Gastrocnemius medialis (tissue), 4 donors: ENCODE data around the gene HOXD10. TPM values are rescaled to one million over a fixed set of nuclear protein-coding genes. Genes with fewer than 3 reads are reported as not detected.

Source experiments
- ATAC-seq, 2 donors: fragments of 150-250 bp; one replicate each; pipeline ENCODE4 v1.9.1; 2016
- DNase-seq, 2 donors: peaks; one replicate each; pipeline ENCODE4 v3.0.0-alpha.2; 2019
- H3K27ac ChIP-seq, 4 donors: fragments of 200-600 bp; sonication (generic); 1 replicate in 1 of 4; 2 replicates in 3 of 4; pipeline ENCODE4 v1.5.1; 2016 to 2018; ENCODE audit warnings: mild to moderate bottlenecking in 2 of 4, moderate library complexity in 1 of 4
- H3K27me3 ChIP-seq, 3 donors: fragments of 200-600 bp; sonication (generic) in 2 of 3; 1 replicate in 1 of 3; 2 replicates in 2 of 3; pipeline versions ENCODE4 v1.5.1 to v1.6.0; 2016 to 2019; ENCODE audit warnings: mild to moderate bottlenecking in 1 of 3, moderate library complexity in 1 of 3
- H3K36me3 ChIP-seq, 2 donors: fragments of 200-600 bp; sonication (generic) in 1 of 2; one replicate each; pipeline ENCODE4 v1.5.1; 2017 to 2018
- H3K4me1 ChIP-seq, 2 donors: fragments of 200-600 bp; sonication (generic) in 1 of 2; one replicate each; pipeline ENCODE4 v1.5.1; 2016 to 2017; ENCODE audit warnings: mild to moderate bottlenecking in 2 of 2
- H3K4me3 ChIP-seq, 4 donors: fragments of 200-600 bp; sonication (generic) in 3 of 4; 1 replicate in 1 of 4; 2 replicates in 3 of 4; pipeline ENCODE4 v1.5.1; 2016 to 2019; ENCODE audit warnings: mild to moderate bottlenecking in 2 of 4
- H3K9me3 ChIP-seq, 3 donors: fragments of 200-600 bp; sonication (generic) in 2 of 3; 1 replicate in 1 of 3; 2 replicates in 2 of 3; pipeline ENCODE4 v1.5.1; 2016 to 2019
- POLR2A ChIP-seq, 2 donors: fragments of 450-650 bp; IDR thresholded peaks; one replicate each; pipeline ENCODE4 v1.6.1; 2017; ENCODE audit warnings: antibody characterized with exemption in 2 of 2, mild to moderate bottlenecking in 2 of 2, moderate library complexity in 2 of 2
- in situ Hi-C, 4 donors: fragments of 200-750 bp; cut with MboI; loops; one replicate each; pipeline versions ENCODE4 v1.15.0 to v1.8.0; 2017; ENCODE audit warnings: low sequenced_read_pairs in 4 of 4
- intact Hi-C: fragments of 100-400 bp; cut with DNase I; formaldehyde crosslinking; loops from one replicate; pipeline ENCODE4 v1.15.1; 2023; ENCODE audit warnings: low total_unique reads
- total RNA-seq, 4 donors: library from RNA; depleted of rRNA; stranded (reverse); fragments of >200 nt; gene quantifications; one replicate each; pipeline versions ENCODE4 v1.1.0 to v1.2.3, GENCODE V29; 2016
- TF ChIP-seq, protein P1 (sequence below), 5 experiments: fragments of 450-650 bp in 3 of 5; fragments of 200-600 bp in 2 of 5; sonication (generic) in 2 of 5; IDR thresholded peaks in 4 of 5; conservative IDR thresholded peaks in 1 of 5; 1 replicate in 4 of 5; 2 replicates in 1 of 5; pipeline ENCODE4 v1.5.1; 2016 to 2019; ENCODE audit warnings: antibody characterized with exemption in 5 of 5, mild to moderate bottlenecking in 3 of 5, moderate library complexity in 3 of 5

HOXD10 gene
- total RNA-seq, 4 donors from 2014 or later: 0.15 TPM; not detected in 3

DNA sequence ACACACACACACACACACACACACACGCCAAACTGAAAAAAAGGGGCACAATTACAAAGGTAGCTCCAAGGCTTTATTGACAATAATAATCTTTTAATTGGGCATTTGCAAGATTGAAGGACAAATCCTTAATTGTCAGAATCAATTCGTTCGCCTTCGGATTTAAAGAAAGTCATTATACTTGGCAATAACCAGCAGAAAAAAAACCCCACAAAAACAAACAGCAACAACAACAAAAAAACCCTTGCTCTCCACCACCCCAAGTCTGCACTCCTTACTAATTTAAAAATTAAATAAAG, 11.1 kb downstream of the HOXD10 start:
- no peaks in the 10 kb centered on the region for H3K9me3 ChIP-seq
- no peak overlapping the region for H3K4me3 ChIP-seq
- H3K4me1 ChIP-seq: peaks cover 6 to 7% of the 10 kb centered on the region in 2 donors
- intact Hi-C loops: loop anchor here (1.0 to 10.0 kb wide), 6 partner anchors 328 to 1017 kb away; no protein-coding TSS in a partner anchor
- in situ Hi-C loops: loop anchor here (5.0 to 25.0 kb wide), 8 partner anchors 325 to 1035 kb away; no protein-coding TSS in a partner anchor
- no peak for ATAC-seq
- TF ChIP-seq POLR2A (IDR thresholded peaks at IDR 0.05): no peak
- TF ChIP-seq, protein P1, sequence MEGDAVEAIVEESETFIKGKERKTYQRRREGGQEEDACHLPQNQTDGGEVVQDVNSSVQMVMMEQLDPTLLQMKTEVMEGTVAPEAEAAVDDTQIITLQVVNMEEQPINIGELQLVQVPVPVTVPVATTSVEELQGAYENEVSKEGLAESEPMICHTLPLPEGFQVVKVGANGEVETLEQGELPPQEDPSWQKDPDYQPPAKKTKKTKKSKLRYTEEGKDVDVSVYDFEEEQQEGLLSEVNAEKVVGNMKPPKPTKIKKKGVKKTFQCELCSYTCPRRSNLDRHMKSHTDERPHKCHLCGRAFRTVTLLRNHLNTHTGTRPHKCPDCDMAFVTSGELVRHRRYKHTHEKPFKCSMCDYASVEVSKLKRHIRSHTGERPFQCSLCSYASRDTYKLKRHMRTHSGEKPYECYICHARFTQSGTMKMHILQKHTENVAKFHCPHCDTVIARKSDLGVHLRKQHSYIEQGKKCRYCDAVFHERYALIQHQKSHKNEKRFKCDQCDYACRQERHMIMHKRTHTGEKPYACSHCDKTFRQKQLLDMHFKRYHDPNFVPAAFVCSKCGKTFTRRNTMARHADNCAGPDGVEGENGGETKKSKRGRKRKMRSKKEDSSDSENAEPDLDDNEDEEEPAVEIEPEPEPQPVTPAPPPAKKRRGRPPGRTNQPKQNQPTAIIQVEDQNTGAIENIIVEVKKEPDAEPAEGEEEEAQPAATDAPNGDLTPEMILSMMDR (IDR thresholded peaks at IDR 0.05 in 4 of 5, conservative IDR thresholded peaks at IDR 0.05 in 1 of 5): no peak
- H3K27ac ChIP-seq: peak overlapping the region in 3 of 4 donors; percentile 83 to 87 (median 85)
- H3K27me3 ChIP-seq: peaks cover 7 to 68% (median 51%) of the 10 kb centered on the region in 3 donors
- no peaks in the 10 kb centered on the region for H3K36me3 ChIP-seq
- no peak for DNase-seq

DNA sequence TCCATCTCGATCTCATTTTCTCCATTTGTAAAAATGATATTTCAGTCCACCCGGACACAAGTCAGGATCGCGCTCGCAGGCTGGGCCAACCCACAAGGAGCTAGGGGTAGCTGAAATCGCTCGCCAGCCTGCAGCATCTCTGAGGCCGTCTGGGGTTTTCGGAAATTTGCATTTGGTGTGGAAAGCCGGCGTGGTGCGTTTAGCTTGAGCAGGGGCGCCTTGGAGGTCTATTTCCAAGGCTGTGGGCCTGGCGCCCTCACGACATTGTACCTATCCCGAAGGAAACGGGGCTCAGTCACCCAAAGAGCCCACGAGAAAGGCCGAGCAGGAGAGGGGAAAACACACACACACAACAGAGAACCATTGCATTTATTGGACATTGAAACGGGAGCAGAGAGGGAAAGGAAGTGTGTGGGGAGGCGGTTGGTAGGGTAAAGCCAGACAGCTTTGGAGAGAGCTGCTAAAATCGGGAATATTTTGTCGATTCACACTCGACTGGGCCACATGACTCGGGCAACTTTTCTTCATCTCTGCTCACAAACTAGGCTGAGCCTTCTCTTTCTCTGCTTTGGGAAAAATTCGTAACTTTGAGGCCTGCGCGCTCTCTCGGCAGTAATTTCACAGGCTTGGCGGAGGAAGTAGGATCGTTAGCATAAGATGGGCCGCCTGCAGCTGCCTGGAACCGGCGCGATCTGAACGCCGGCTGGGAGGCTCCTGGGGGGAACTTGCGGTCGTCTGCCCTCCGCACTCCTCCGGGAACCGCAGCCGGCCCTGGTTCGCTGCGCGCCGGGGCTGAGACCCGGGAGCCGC, 11.8 kb downstream of the HOXD10 start:
- H3K36me3 ChIP-seq: no peaks in the 10 kb centered on the region
- peaks cover 5 to 64% (median 48%) of the 10 kb centered on the region in 3 donors for H3K27me3 ChIP-seq
- intact Hi-C loops (loop anchor here (2.0 to 10.0 kb wide), 4 partner anchors 426 to 1016 kb away; no protein-coding TSS in a partner anchor), in situ Hi-C loops (loop anchor here (5.0 to 25.0 kb wide), 8 partner anchors 324 to 1034 kb away; no protein-coding TSS in a partner anchor)
- peak overlapping the region; percentile 83 to 95 (median 86) for H3K27ac ChIP-seq
- TF ChIP-seq, protein P1 (IDR thresholded peaks at IDR 0.05 in 4 of 5, conservative IDR thresholded peaks at IDR 0.05 in 1 of 5): no peak
- no peak for TF ChIP-seq POLR2A (IDR thresholded peaks at IDR 0.05)
- no peak for ATAC-seq
- peaks cover 5 to 6% of the 10 kb centered on the region in 2 donors for H3K4me1 ChIP-seq
- H3K4me3 ChIP-seq: peak overlapping the region; percentile 57 to 77 (median 68)
- no peaks in the 10 kb centered on the region for H3K9me3 ChIP-seq
- no peak for DNase-seq

DNA sequence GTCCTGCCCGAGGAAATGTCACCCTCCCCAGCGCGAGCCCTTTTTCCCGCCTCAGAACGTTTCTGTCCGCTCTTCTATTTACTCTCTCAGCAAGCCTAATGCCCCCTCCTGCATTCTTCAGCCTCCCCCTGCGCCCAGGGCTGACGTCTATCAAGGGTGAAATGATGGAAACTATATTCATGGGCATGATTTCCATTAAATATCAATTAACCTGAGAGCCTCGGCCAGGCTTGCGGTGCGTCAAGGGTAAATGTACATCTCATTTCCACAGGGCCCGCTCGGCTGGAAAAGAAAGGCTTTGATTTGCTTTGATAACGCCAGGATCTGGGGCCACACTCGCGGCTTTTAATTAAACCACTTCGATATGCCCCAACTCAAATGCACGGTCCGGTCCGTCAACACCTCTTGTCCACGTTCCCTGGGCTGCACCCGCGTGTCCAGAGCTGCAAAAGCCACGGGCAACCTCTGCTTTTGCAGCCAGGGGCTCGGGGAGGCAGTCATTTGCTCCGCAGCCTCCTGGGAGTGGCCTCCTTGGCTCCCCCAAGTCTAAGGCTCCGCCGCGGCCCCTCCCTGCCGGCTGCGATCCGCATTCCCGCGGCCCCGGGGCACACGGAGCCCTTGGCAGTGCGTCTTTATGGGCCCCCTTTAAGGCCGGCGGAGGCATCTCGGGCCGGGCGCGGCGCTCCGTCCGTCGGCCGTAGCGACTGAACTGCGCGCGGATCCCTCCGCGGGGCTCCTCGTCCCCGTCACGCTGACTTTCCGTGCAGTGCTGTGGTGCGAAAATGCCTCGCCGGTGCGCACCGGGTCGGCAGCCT, 12.6 kb downstream of the HOXD10 start, which contains the start of gene HOXD8:
Gene HOXD8 (plus strand): TSS at position 724 of the 815 bp plus-strand sequence. CDS start 662 bp downstream, outside the sequence.
- TF ChIP-seq, protein P1 (IDR thresholded peaks at IDR 0.05 in 4 of 5, conservative IDR thresholded peaks at IDR 0.05 in 1 of 5): no peak
- TF ChIP-seq POLR2A (IDR thresholded peaks at IDR 0.05): peak in 1 of 2 donors; percentile 19
- peak within 1 kb of the TSS; percentile 66 to 77 (median 68) for H3K4me3 ChIP-seq
- in situ Hi-C loops (loop anchor here (5.0 to 25.0 kb wide), 8 partner anchors 323 to 1033 kb away; no protein-coding TSS in a partner anchor), intact Hi-C loops (loop anchor here (2.0 to 10.0 kb wide), 4 partner anchors 426 to 1016 kb away; no protein-coding TSS in a partner anchor)
- no peaks in the 10 kb centered on the region for H3K9me3 ChIP-seq
- peaks cover 0 to 61% (median 41%) of the 10 kb centered on the region in 3 donors for H3K27me3 ChIP-seq
- H3K27ac ChIP-seq: peak within 1 kb of the TSS; percentile 83 to 95 (median 86)
- ATAC-seq: peak; percentile 40 to 45
- peaks cover 3 to 6% of the 10 kb centered on the region in 2 donors for H3K4me1 ChIP-seq
- H3K36me3 ChIP-seq: no peaks in the 10 kb centered on the region
- DNase-seq: peak; percentile 45 to 61

DNA sequence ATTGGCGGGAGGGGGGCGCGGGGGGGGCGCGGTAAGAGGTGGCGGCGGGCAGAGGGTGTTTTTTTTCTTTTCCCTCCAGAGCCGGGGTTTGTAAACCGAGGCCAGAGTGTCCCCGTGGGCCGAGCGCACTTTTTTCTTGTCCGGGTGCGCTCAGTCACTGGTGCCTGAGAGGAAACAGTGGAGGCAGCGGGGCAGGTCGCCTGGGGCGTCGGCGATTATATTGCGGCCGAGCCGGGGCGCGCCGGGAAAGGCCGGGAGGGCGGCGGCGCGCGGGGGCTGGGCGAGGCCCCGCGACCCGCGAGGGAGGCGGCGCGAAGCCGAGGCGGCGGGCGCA, 13.2 kb downstream of the HOXD10 start:
- peaks cover 0 to 55% (median 36%) of the 10 kb centered on the region in 3 donors for H3K27me3 ChIP-seq
- peak overlapping the region; percentile 83 to 95 (median 86) for H3K27ac ChIP-seq

More for the DNA sequence above, 13.2 kb downstream of the HOXD10 start:
- Histone ChIP-seq H3K36me3 (no peaks in the 10 kb centered on the region), H3K9me3 (no peaks in the 10 kb centered on the region), H3K4me3 (peak overlapping the region; percentile 57 to 77 (median 68)), H3K4me1 (peaks cover 3 to 6% of the 10 kb centered on the region in 2 donors)
- in situ Hi-C loops: loop anchor here (5.0 to 25.0 kb wide), 8 partner anchors 323 to 1033 kb away; no protein-coding TSS in a partner anchor
- DNase-seq (no peak), ATAC-seq (peak; percentile 37 to 59)
- TF ChIP-seq POLR2A (IDR thresholded peaks at IDR 0.05): no peak
- TF ChIP-seq, protein P1 (IDR thresholded peaks at IDR 0.05 in 4 of 5, conservative IDR thresholded peaks at IDR 0.05 in 1 of 5): no peak
- intact Hi-C loops: loop anchor here (2.0 to 10.0 kb wide), 6 partner anchors 59 to 1015 kb away; partner anchors contain the start of genes HOXD1 and LNPK
